ENCODE measurements around the gene INPP4B.

INPP4B gene

DNA sequence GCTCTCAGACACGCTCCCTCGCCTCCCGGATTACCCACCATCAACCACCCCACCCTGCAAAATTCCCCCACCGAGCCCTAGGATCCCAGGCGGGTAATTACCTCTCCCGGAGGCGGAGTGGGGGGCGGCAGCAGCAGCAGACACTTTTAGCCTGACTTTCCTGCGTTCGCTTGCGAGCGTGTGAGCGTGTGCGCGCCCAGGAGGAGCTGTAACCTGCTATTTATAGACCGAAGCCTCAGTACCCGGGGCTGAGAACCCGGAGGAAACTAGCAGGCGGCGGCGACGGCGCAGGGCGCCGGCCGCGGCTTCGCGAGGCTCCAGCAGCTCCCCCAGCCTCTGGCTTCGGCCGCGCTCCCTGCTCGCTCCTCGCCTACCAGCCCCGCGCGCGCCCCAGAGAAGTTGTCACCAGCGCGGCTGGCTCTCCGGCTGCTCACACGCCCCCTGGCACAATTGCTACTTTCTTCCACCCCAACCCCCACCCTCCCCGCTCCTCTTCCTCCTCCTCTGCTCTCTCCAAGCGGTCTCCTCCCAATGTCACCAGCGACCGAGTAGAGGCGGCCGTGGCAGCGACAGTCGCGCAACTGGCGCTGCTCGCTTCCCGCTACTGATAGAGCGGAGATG is at the start of gene INPP4B:
Gene INPP4B (minus strand): TSS at position 194 of the 621 bp plus-strand sequence.
- peak within 1 kb of the TSS; percentile 86 to 87 for H3K4me3 ChIP-seq (ENCODE audit: low read length in 2 of 2)
- H3K27me3 ChIP-seq (ENCODE audit: control insufficient read depth in 1 of 2, insufficient read depth in 2 of 2, low read length in 2 of 2): no peaks in the 10 kb centered on the region
- H3K4me1 ChIP-seq (ENCODE audit: control insufficient read depth, insufficient read depth, low read length): no peaks in the 10 kb centered on the region
- peak within 1 kb of the TSS; percentile 80 to 91 for H3K9ac ChIP-seq (ENCODE audit: low read length in 2 of 2)
- H3K9me3 ChIP-seq (ENCODE audit: control insufficient read depth in 2 of 2, low read length in 2 of 2): no peaks in the 10 kb centered on the region
- H3K27ac ChIP-seq (ENCODE audit: low read length): peak within 1 kb of the TSS; percentile 77
- H3K36me3 ChIP-seq (ENCODE audit: control insufficient read depth in 2 of 2, insufficient read depth in 2 of 2, low read length in 2 of 2): no peaks in the 10 kb centered on the region

DNA sequence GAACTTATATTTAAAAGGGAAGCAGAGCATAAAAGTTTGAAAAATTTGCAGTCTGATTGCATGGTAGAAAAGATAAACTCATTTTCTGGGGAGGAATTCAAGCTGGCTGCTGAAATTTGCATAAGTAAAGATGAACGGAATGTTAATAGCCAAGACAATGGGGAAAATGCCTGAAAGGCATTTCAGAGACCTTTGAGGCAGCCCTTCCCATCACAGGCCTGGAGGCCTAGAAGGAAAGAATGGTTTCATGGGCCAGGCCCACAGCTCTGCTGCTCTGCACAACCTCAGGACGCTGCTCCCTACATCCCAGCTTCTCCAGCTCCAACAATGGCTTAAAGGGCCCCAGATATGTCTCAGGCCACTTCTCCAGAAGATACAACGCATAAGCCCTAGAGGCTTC is 46.9 kb upstream of the INPP4B start:
- Histone ChIP-seq H3K9me3 (ENCODE audit: control insufficient read depth in 2 of 2, low read length in 2 of 2) (peaks cover 0 to 4% of the 10 kb centered on the region in 2 donors), H3K27me3 (ENCODE audit: control insufficient read depth in 1 of 2, insufficient read depth in 2 of 2, low read length in 2 of 2) (no peaks in the 10 kb centered on the region), H3K36me3 (ENCODE audit: control insufficient read depth in 2 of 2, insufficient read depth in 2 of 2, low read length in 2 of 2) (no peaks in the 10 kb centered on the region), H3K27ac (ENCODE audit: low read length) (no peak overlapping the region), H3K9ac (ENCODE audit: low read length in 2 of 2) (no peak overlapping the region), H3K4me3 (ENCODE audit: low read length in 2 of 2) (no peak overlapping the region), H3K4me1 (ENCODE audit: control insufficient read depth, insufficient read depth, low read length) (no peaks in the 10 kb centered on the region)

DNA sequence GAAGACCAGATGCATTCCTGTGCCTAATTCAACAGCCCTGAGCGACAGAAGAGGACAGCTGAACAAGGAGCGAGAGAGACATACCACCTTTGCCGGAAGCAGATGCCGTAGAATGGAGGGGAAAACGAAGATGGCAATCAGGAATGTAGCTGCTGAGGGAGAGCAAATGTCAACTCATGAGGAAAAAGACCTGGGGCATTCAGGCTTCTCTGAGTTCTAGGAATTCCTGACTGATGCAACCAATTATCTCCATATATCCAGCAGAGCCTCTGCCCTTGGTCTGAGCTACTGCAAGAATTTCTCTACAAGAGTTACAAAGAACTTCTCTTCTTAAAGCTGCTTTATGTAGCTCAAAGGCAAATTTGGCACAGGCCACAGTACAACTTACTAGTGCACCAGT is 40.5 kb upstream of the INPP4B start:
- no peaks in the 10 kb centered on the region for H3K36me3 ChIP-seq (ENCODE audit: control insufficient read depth in 2 of 2, insufficient read depth in 2 of 2, low read length in 2 of 2)
- no peaks in the 10 kb centered on the region for H3K9me3 ChIP-seq (ENCODE audit: control insufficient read depth in 2 of 2, low read length in 2 of 2)
- H3K27me3 ChIP-seq (ENCODE audit: control insufficient read depth in 1 of 2, insufficient read depth in 2 of 2, low read length in 2 of 2): no peaks in the 10 kb centered on the region
- no peak overlapping the region for H3K4me3 ChIP-seq (ENCODE audit: low read length in 2 of 2)
- H3K9ac ChIP-seq (ENCODE audit: low read length in 2 of 2): no peak overlapping the region
- H3K4me1 ChIP-seq (ENCODE audit: control insufficient read depth, insufficient read depth, low read length): no peaks in the 10 kb centered on the region
- H3K27ac ChIP-seq (ENCODE audit: low read length): no peak overlapping the region

DNA sequence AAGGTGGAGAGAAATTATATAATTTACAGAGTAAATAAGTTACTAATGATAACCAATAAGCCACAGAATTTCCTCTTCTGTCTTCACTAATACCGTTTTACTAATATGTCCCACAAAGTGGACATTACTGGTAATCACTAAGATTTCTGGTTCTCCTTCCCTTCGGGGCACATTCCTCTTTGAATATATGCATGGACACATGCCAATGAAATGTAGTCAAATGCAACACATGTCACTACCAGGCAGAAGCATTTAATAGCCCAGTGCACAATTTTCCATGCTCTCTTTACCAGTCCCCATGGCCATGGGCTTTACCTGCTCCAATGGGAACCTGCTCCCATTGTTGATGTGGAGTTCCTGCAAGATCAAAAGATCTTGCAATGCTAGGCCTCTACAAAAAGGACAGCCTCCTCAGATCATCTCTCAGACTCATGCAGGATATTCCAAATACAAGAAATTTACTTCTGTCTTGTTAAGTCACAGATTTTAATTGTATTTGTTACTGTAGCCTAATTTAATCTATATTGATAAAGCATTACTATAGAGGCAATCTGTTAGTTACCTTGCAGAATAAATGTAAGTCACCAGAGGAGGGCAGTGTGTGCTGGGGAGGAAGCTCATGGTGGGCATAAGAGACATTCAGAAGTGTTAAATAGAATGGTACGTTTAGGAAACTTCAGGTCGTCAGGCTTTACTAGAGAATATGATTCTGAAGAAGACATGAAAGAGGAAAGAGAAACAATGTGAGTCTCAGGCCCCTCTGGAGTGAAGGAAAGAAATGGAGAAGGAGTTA is 37.1 kb upstream of the INPP4B start:
- Histone ChIP-seq H3K9ac (ENCODE audit: low read length in 2 of 2) (no peak overlapping the region), H3K27ac (ENCODE audit: low read length) (no peak overlapping the region), H3K4me3 (ENCODE audit: low read length in 2 of 2) (no peak overlapping the region), H3K36me3 (ENCODE audit: control insufficient read depth in 2 of 2, insufficient read depth in 2 of 2, low read length in 2 of 2) (no peaks in the 10 kb centered on the region), H3K9me3 (ENCODE audit: control insufficient read depth in 2 of 2, low read length in 2 of 2) (no peaks in the 10 kb centered on the region), H3K27me3 (ENCODE audit: control insufficient read depth in 1 of 2, insufficient read depth in 2 of 2, low read length in 2 of 2) (no peaks in the 10 kb centered on the region), H3K4me1 (ENCODE audit: control insufficient read depth, insufficient read depth, low read length) (no peaks in the 10 kb centered on the region)

DNA sequence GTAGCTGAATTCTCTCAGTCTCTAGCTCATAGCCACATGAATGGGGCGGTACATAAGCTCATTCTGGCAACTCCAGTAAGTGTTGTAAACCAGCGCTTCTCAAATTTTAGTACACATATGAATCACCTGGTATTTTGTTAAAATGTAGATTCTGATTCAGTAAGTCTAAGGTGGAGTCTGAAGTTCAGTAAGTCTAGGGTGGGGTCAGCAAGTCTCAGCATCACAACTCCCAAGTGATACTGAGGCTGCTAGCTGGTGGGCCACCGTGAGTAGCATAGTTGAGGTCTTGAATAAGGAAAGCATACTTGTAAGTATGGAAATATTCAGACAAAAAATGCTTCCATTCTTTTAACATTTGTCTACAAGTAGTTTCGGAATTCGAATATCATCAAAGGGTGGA is 36.1 kb upstream of the INPP4B start:
- Histone ChIP-seq H3K27ac (ENCODE audit: low read length) (no peak overlapping the region), H3K36me3 (ENCODE audit: control insufficient read depth in 2 of 2, insufficient read depth in 2 of 2, low read length in 2 of 2) (no peaks in the 10 kb centered on the region), H3K27me3 (ENCODE audit: control insufficient read depth in 1 of 2, insufficient read depth in 2 of 2, low read length in 2 of 2) (no peaks in the 10 kb centered on the region), H3K4me3 (ENCODE audit: low read length in 2 of 2) (no peak overlapping the region), H3K4me1 (ENCODE audit: control insufficient read depth, insufficient read depth, low read length) (no peaks in the 10 kb centered on the region), H3K9ac (ENCODE audit: low read length in 2 of 2) (no peak overlapping the region), H3K9me3 (ENCODE audit: control insufficient read depth in 2 of 2, low read length in 2 of 2) (no peaks in the 10 kb centered on the region)

DNA sequence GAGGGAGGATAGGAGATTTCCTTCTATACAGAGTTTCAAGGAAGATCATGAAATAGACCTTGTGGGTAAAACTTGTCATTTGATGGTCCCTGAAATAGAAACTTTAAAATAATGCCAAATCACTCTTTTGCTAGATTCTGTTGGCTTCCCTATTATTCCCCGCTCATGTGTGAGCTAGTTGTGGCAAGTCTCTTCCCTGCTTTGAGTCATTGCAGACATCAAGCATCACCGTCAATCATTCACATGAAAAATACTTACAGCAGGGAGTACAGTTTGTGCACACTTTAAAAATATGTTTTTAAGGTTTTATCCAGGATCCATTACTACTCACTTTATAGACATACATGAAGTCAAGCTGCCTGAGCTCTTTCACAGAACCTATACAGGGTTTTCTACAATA is 35.2 kb upstream of the INPP4B start:
- Histone ChIP-seq H3K36me3 (ENCODE audit: control insufficient read depth in 2 of 2, insufficient read depth in 2 of 2, low read length in 2 of 2) (no peaks in the 10 kb centered on the region), H3K9ac (ENCODE audit: low read length in 2 of 2) (no peak overlapping the region), H3K27ac (ENCODE audit: low read length) (no peak overlapping the region), H3K9me3 (ENCODE audit: control insufficient read depth in 2 of 2, low read length in 2 of 2) (no peaks in the 10 kb centered on the region), H3K27me3 (ENCODE audit: control insufficient read depth in 1 of 2, insufficient read depth in 2 of 2, low read length in 2 of 2) (no peaks in the 10 kb centered on the region), H3K4me1 (ENCODE audit: control insufficient read depth, insufficient read depth, low read length) (no peaks in the 10 kb centered on the region), H3K4me3 (ENCODE audit: low read length in 2 of 2) (no peak overlapping the region)

DNA sequence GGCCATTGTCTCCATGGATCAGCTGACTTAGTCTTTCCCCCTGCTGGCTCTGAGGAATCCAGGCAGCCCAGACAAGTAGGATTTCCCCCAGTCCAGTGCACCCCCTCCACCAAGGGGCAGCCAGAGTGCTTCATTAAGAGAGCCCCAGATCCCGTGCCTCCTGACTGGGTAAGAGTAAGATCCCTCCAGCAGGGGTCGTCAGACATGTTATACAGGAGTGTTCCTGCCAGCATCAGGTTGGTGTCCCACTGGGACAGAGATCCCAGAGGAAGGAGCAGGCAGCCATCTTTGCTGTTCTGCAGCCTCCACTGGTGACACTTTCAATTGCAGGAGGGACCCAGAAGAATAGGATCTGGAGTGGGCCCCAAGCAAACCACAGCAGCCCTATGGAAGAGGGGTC is 29.0 kb upstream of the INPP4B start:
- H3K4me3 ChIP-seq (ENCODE audit: low read length in 2 of 2): no peak overlapping the region
- no peaks in the 10 kb centered on the region for H3K4me1 ChIP-seq (ENCODE audit: control insufficient read depth, insufficient read depth, low read length)
- H3K36me3 ChIP-seq (ENCODE audit: control insufficient read depth in 2 of 2, insufficient read depth in 2 of 2, low read length in 2 of 2): no peaks in the 10 kb centered on the region
- no peak overlapping the region for H3K27ac ChIP-seq (ENCODE audit: low read length)
- no peak overlapping the region for H3K9ac ChIP-seq (ENCODE audit: low read length in 2 of 2)
- H3K27me3 ChIP-seq (ENCODE audit: control insufficient read depth in 1 of 2, insufficient read depth in 2 of 2, low read length in 2 of 2): no peaks in the 10 kb centered on the region
- H3K9me3 ChIP-seq (ENCODE audit: control insufficient read depth in 2 of 2, low read length in 2 of 2): no peaks in the 10 kb centered on the region

DNA sequence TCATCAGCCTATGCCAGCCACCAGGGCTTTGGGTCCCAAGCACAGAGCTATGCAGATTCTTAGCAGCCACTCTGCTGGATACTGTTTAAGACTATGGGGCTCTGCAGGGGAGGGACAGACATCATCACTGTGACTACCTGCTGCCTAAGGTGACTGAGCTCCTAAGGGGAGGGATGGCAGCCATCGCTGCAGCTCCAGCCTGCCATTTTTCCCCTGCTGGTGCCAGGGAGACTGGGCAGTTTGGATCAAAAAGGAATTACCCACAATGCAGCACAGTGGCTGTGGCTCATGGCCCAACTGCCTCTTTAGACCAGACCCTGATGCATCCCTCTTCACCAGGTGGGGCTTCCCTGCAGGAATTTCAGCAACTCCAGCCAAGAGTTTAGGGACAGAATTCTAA is 28.6 kb upstream of the INPP4B start:
- H3K4me1 ChIP-seq (ENCODE audit: control insufficient read depth, insufficient read depth, low read length): no peaks in the 10 kb centered on the region
- H3K27me3 ChIP-seq (ENCODE audit: control insufficient read depth in 1 of 2, insufficient read depth in 2 of 2, low read length in 2 of 2): no peaks in the 10 kb centered on the region
- H3K9me3 ChIP-seq (ENCODE audit: control insufficient read depth in 2 of 2, low read length in 2 of 2): no peaks in the 10 kb centered on the region
- H3K4me3 ChIP-seq (ENCODE audit: low read length in 2 of 2): no peak overlapping the region
- H3K9ac ChIP-seq (ENCODE audit: low read length in 2 of 2): no peak overlapping the region
- no peaks in the 10 kb centered on the region for H3K36me3 ChIP-seq (ENCODE audit: control insufficient read depth in 2 of 2, insufficient read depth in 2 of 2, low read length in 2 of 2)
- H3K27ac ChIP-seq (ENCODE audit: low read length): no peak overlapping the region

DNA sequence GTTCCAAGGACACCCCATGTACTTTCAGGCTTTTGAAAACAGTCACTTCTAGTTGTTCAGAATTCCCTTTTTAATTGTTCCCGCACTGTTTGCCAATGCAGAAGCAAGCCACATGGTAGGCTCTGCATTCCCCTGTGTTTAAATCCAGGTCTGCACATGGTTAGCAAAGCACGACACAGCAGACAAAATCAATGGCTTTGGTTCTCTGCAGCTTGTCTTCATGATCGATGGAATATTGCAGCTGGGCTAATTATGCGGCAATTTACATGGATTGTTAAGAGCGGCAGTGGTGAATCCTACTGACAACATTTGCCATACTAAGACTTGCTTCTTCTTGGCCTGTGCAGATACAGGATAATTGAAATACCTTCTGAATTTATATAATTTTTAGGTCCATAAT is 20.6 kb upstream of the INPP4B start:
- Histone ChIP-seq H3K4me1 (ENCODE audit: control insufficient read depth, insufficient read depth, low read length) (no peaks in the 10 kb centered on the region), H3K27ac (ENCODE audit: low read length) (no peak overlapping the region), H3K36me3 (ENCODE audit: control insufficient read depth in 2 of 2, insufficient read depth in 2 of 2, low read length in 2 of 2) (no peaks in the 10 kb centered on the region), H3K9me3 (ENCODE audit: control insufficient read depth in 2 of 2, low read length in 2 of 2) (no peaks in the 10 kb centered on the region), H3K4me3 (ENCODE audit: low read length in 2 of 2) (no peak overlapping the region), H3K27me3 (ENCODE audit: control insufficient read depth in 1 of 2, insufficient read depth in 2 of 2, low read length in 2 of 2) (no peaks in the 10 kb centered on the region), H3K9ac (ENCODE audit: low read length in 2 of 2) (no peak overlapping the region)

DNA sequence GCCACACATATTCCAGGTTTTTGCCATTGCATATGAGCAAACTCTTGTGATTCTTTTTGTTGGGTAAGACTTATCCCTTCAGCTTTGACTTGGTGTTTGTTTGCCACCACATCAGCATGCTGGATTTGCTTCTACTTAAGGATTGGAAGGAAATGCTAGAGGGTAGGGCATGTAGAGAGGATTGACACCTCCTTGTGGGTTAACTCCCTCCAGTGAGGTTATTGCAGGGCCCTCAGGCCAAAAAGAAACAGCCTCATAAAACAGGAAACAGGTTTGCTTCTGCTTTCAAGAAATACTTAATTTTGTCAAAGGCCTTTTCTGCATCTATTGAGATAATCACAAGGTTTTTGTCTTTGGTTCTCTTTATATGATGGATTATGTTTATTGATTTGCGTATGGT is 15.2 kb upstream of the INPP4B start:
- Histone ChIP-seq H3K36me3 (ENCODE audit: control insufficient read depth in 2 of 2, insufficient read depth in 2 of 2, low read length in 2 of 2) (no peaks in the 10 kb centered on the region), H3K4me3 (ENCODE audit: low read length in 2 of 2) (no peak overlapping the region), H3K9ac (ENCODE audit: low read length in 2 of 2) (no peak overlapping the region), H3K9me3 (ENCODE audit: control insufficient read depth in 2 of 2, low read length in 2 of 2) (no peaks in the 10 kb centered on the region), H3K4me1 (ENCODE audit: control insufficient read depth, insufficient read depth, low read length) (no peaks in the 10 kb centered on the region), H3K27me3 (ENCODE audit: control insufficient read depth in 1 of 2, insufficient read depth in 2 of 2, low read length in 2 of 2) (no peaks in the 10 kb centered on the region), H3K27ac (ENCODE audit: low read length) (no peak overlapping the region)

DNA sequence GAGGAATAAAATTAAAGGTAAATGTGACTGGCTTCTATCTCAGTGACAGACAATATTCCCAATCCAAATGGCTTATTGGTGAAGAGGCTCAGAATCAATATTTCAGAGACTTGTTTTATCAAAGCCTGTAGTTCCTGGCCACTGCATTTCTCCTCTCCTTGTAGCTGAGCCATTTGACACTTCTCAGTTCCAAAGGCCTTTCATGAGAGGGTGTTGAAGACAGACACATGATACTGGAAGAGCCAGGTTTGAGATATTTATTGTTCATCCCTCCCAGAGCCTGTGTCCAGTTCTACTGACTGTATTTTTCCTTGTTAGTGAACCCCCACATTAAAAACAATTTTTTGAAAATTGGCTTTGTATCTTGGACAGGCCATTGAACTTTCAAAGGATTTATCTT is 12.9 kb upstream of the INPP4B start:
- Histone ChIP-seq H3K27ac (ENCODE audit: low read length) (no peak overlapping the region), H3K9ac (ENCODE audit: low read length in 2 of 2) (no peak overlapping the region)

More for the DNA sequence above, 12.9 kb upstream of the INPP4B start:
- Histone ChIP-seq H3K4me3 (ENCODE audit: low read length in 2 of 2) (no peak overlapping the region), H3K36me3 (ENCODE audit: control insufficient read depth in 2 of 2, insufficient read depth in 2 of 2, low read length in 2 of 2) (no peaks in the 10 kb centered on the region), H3K4me1 (ENCODE audit: control insufficient read depth, insufficient read depth, low read length) (no peaks in the 10 kb centered on the region), H3K27me3 (ENCODE audit: control insufficient read depth in 1 of 2, insufficient read depth in 2 of 2, low read length in 2 of 2) (no peaks in the 10 kb centered on the region), H3K9me3 (ENCODE audit: control insufficient read depth in 2 of 2, low read length in 2 of 2) (no peaks in the 10 kb centered on the region)
